Hippocampal formation (tissue), 2 donors: ENCODE data around the gene TSPAN32.
"Not testable (repeated sequence)": the region's sequence is repeated elsewhere in the genome, so short reads cannot be mapped to it uniquely, and the experiment has no call there.

Experiments used
- DNase-seq, 2 donors: peaks; one replicate each; lab custom pipeline; 2025; lab: John Stamatoyannopoulos, UW

The TSPAN32 gene

GRCh38 chr11:2316169-2316962, 14.6 kb downstream of the TSPAN32 start:
- DNase-seq: no peak

DNA sequence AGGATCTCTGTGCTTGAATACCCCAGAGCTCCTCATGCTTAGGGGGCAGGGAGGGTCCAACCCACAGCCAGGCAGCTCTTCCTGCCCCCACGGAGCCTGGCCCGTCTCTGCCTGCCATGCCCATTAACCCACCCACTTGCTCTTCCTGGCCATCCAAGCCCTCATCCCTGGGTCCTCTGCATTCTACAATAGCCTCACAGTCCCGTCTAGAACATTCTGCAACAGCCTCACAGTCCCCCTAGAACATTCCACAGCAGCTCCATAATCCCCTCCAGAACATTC, 15.1 kb downstream of the TSPAN32 start:
- no peak for DNase-seq

DNA sequence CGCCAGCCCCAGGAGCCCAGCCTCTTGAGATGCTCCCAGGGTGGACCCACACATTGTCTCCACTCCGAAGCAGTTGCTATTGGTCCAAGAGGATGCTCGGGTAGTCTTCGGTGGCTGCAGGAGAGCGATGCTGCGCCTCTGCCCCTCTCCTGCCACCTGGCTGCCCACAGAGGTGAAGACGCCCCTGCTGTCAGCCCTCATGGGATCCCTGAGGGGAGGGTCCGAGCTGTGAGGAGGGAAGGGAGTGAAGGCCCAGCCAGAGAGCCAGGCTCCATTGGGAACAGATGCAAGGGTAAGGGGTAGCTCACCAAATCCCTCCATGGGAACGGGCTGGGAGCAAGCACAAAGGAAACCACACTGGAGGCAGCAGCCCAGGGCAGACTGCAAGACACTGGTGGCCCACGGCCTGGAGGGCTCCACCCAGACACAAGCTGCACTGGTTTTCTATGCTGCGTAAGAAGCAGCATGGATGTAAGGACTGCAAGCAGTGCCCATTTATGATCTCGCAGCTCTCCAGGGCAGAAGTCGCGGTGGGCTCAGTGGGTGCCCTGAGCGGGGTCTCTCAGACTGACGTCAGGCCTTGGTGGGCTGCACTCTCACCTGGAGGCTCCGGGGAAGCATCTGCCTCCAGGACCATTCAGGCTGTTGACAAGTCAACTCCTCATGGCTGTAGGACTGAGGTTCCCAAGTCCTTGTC, 15.7 kb downstream of the TSPAN32 start:
- DNase-seq: no peak

- DNase-seq: no peak
These were observed 16.3 kb downstream of the TSPAN32 start for GRCh38 chr11:2318123-2318522.

DNA sequence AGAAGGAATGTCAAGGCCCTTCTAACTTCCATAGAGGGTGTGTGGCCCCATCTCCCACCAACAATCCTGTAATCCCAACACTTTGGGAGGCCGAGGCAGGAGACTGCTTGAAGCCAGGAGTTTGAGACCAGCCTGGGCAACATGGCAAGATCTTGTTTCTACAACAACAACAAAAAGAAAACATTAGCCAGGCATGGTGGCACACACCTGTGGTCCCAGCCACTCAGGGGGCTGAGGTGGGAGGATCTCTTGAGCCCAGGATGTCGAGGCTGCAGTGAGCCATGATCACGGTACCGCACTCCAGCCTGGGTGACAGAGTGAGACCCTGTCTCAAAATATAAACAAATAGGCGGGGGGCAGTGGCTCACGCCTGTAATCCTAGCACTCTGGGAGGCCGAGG, 16.9 kb downstream of the TSPAN32 start:
- DNase-seq: no peak

- DNase-seq: no peak
These were observed 18.1 kb downstream of the TSPAN32 start for GRCh38 chr11:2319791-2320472.

DNA sequence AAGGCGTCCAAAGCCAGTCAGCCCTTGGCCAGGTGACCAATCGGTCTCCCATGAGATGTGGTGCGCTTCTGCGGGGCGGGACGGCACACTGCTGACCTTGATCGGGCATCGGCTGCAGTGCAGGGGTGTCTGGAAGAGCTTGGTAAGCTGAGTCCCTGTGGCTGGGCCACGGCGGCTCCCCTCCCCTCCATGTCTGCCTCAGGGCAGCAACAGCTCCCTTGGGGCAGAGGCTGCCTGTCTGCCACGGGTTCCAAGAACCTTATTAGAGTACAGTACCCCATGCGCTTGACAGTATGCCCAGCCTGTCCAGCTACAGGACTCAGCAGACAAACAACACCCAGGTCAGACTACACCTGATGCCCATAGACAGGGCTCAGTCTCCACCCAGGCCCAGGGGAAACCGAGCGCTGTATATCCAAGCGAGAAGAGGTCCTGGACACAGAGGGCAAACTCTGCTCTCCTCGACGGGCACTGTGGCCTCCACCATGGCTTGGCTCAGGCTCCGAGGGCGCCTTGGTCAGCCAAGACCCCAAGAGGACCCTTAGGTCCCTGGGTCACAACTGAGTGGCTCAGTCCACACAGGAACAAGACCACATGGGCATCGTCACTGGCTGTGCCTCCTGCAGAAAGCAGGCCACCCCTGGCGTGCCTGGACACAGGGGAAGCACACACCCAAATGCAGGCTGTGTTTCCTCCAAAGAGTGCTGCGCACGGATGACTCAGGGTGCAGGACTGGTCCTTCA, 18.9 kb downstream of the TSPAN32 start:
- no peak for DNase-seq

DNA sequence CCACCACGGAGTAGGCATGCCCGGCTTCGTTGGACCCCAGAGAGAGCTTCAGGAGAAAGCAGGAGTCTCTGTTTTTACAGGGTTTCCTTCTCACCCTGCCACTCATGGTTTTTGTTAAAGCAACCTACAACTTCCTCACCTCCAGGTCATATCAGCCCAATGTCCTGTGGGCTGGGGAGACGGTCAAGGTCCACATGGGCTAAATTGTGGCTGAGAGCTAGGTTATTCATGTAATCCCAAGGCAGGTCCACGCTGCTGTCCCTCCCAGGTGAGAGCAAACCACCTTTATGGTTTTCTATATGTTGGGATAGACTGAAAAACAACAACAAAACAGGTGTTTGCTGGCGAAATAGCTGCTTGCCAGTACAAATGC, 19.5 kb downstream of the TSPAN32 start:
- DNase-seq: no peak

DNA sequence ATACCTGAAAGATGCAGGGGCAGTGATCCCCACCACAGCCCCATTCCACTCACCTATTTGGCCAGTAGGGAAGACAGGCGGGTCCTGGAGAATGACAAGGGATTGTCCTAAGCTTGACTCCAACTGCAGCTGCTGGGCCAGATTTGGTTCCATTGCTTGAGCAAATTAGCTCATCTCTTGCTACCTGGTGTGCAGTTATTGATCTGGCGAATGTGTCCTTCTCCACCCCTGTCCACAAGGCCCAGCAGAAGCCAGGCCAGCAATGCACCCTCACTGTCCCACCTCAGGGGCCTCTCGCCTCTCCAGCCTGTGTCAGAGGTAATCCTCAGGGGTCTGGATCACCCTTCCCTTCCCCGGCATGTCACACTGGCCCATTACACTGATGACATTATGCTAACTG, 23.3 kb downstream of the TSPAN32 start:
- no peak for DNase-seq

DNA sequence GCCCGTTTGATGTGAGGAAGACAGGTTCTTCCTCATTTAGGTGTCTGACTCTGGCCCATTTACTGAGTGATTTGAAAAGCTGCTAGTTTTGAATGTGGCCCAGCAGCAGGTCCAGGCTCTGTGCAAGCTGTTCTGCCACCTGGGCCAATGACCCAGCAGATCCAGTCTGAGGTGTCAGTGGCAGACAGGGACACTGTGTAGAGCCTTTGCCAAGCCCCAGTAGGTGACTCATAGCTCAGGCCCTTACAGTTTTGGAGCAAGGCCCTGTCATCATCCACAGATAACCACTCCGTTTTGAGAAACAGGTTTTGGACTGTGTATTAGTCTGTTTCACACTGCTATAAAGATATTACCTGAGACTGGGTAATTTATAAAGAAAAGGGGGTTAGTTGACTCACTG, 23.9 kb downstream of the TSPAN32 start:
- no peak for DNase-seq

DNA sequence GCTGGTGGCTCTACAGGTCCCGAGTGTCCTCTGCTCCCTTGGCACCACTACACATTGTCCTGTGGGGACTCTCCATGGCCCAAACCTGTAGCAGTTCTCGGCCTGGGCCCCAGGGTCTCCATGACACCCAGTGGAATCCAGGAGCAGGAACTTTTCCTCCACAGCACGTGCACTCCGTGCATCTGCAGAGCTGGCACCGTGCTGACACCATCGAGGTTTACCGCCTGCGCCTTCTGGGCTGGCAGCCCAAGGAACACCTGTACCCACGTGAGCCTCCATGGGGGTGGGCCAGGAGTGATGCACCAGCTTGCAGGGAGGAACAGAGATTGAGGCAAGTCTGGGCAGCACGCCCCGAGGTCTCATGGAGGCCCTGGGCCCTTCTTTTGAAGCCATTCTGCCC, 25.2 kb downstream of the TSPAN32 start:
- DNase-seq: no peak

- peak in 1 of 2 donors; percentile 14 for DNase-seq
These were observed 26.2 kb downstream of the TSPAN32 start for GRCh38 chr11:2328021-2328420.

- no peak for DNase-seq
These were observed 27.0 kb downstream of the TSPAN32 start for GRCh38 chr11:2328656-2329354.

- DNase-seq: no peak
These were observed 27.7 kb downstream of the TSPAN32 start for GRCh38 chr11:2329551-2329950.

DNA sequence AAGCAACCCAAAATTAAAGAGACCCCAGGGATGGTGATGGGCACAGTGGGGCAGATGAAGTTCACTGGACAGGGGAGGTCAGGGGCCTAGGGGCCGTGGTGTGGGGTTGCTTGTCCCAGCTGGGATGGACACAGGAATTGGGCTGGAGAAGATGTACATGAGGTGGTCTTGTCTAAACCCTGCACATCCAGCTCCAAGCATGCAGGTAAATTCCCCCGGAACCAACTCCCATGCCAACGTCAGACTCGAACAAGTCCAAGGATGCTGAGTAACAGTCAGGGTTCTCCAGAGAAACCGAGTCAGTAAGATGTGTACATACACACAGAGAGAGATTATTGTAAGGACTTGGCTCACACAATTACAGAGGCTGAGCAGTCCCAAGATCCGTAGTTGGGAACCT, 28.9 kb downstream of the TSPAN32 start:
- DNase-seq: no peak

DNA sequence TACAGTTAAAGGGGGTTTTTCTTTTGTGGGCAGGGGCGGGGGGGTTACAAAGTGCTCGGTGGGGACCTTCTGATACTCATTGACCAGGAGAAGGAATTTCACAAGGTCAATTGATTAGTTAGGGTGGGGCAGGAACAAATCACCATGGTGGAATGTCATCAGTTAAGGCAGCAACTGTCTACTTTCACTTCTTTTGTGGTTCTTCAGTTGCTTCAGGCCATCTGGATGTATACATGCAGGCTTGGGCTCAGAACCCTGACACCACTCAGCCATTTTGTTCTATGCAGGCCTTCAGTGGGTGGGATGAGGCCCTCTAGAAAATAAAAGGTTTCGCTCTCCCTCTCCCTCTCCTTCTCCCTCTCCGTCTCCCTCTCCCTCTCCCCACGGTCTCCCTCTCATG, 29.6 kb downstream of the TSPAN32 start:
- DNase-seq: no peak

- not testable (repeated sequence) for DNase-seq
These were observed 30.8 kb downstream of the TSPAN32 start for GRCh38 chr11:2332569-2332968.

GRCh38 chr11:2333486-2334205, 31.8 kb downstream of the TSPAN32 start:
- not testable (repeated sequence) for DNase-seq

DNA sequence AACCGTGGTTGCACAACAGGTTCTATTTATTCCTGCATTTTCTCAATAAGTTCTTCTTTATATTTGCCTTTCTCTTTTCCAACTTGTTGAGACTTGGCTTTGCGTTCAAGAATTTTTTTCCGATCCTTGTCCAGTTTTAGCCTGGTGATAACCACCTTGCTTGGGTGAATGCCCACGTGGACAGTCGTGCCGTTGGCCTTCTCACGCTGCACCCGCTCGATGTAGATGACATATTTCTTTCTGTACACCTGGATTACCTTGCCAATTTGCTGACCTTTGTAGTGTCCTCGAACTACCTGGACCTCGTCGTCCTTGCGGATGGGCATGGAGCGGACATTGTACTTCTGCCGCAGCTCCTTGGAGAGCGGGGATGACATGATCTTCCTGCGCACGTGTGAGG, 33.5 kb downstream of the TSPAN32 start:
- DNase-seq: not testable (repeated sequence)

- DNase-seq: not testable (repeated sequence)
These were observed 36.9 kb downstream of the TSPAN32 start for GRCh38 chr11:2338760-2339159.

DNA sequence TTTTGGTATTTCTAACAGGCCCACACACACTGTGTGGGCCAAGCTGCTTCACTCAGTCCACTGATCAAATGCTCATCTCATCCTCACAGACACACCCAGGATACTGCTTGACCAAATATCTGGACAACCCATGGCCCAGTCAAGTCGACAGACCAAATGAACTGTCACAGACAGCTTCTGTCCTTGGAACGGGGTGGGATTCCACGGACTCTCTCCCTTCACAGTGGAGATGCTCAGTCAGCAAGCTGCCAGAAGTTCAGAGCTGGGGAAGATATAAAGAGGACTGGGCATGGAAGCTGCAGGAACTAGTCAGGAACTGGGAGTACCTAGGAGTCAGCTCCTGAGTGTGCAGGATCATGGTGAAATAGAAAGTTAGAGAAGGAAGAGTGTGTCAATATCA, 40.7 kb downstream of the TSPAN32 start:
- DNase-seq: no peak
